SW480 (cell line): ENCODE measurements around the gene CREB3L2.

ENCODE experiments used
- DNase-seq: peaks from one replicate; pipeline ENCODE4 v3.0.0-alpha.2; 2016; ENCODE audit warnings: low spot score

Gene CREB3L2

GRCh38 chr7:137950967-137951366 lies 50.9 kb downstream of the CREB3L2 start:
- no peak for DNase-seq

- DNase-seq, result peak; percentile 84
Measured at GRCh38 chr7:137950263-137950621, 51.6 kb downstream of the CREB3L2 start.

- DNase-seq, result no peak
Measured at GRCh38 chr7:137949416-137950262, 52.2 kb downstream of the CREB3L2 start.

- no peak for DNase-seq
Measured at GRCh38 chr7:137948845-137949330, 53.0 kb downstream of the CREB3L2 start.

- DNase-seq, result no peak
Measured at GRCh38 chr7:137948083-137948844, 53.6 kb downstream of the CREB3L2 start.

- DNase-seq, result no peak
Measured at GRCh38 chr7:137947046-137947445, 54.8 kb downstream of the CREB3L2 start.

- no peak for DNase-seq
Measured at GRCh38 chr7:137946011-137946410, 55.9 kb downstream of the CREB3L2 start.

GRCh38 chr7:137944168-137944567 lies 57.7 kb downstream of the CREB3L2 start:
- no peak for DNase-seq

GRCh38 chr7:137943132-137943551 lies 58.7 kb downstream of the CREB3L2 start:
- DNase-seq, result no peak

- DNase-seq, result no peak
Measured at GRCh38 chr7:137942484-137943115, 59.3 kb downstream of the CREB3L2 start.

- DNase-seq, result no peak
Measured at GRCh38 chr7:137940656-137941518, 61.0 kb downstream of the CREB3L2 start.

- no peak for DNase-seq
Measured at GRCh38 chr7:137940218-137940617, 61.7 kb downstream of the CREB3L2 start.

GRCh38 chr7:137937202-137937560 lies 64.7 kb downstream of the CREB3L2 start:
- DNase-seq, result no peak

GRCh38 chr7:137936509-137937201 lies 65.2 kb downstream of the CREB3L2 start:
- DNase-seq, result no peak

- no peak for DNase-seq
Measured at GRCh38 chr7:137935884-137936508, 65.9 kb downstream of the CREB3L2 start.

- no peak for DNase-seq
Measured at GRCh38 chr7:137934941-137935883, 66.7 kb downstream of the CREB3L2 start.

GRCh38 chr7:137934176-137934826 lies 67.6 kb downstream of the CREB3L2 start:
- DNase-seq, result no peak

- DNase-seq, result no peak
Measured at GRCh38 chr7:137933270-137934017, 68.4 kb downstream of the CREB3L2 start.
